GM13977 (cell line): ENCODE data around the gene OSBP2.

Source experiments
- DNase-seq: peaks from one replicate; pipeline ENCODE4 v3.0.0; 2012; ENCODE audit warnings: low spot score
- in situ Hi-C: fragments of 300-500 bp; cut with MboI; formaldehyde crosslinking; loops from one replicate; pipeline ENCODE4 v1.12.0; 2022; ENCODE audit warnings: low sequenced_read_pairs, low pct_unique_long_range_greater_than_20kb, mixed read lengths, inconsistent platforms; ENCODE audit not compliant: unreplicated experiment
- TF ChIP-seq, protein P1 (sequence below): IDR thresholded peaks from 2 replicates; pipeline ENCODE4 v1.5.1; 2012; ENCODE audit warnings: mild to moderate bottlenecking, control low read depth; ENCODE audit not compliant: insufficient read depth; ENCODE audit errors: extremely low read depth, missing control alignments

The OSBP2 gene

DNA sequence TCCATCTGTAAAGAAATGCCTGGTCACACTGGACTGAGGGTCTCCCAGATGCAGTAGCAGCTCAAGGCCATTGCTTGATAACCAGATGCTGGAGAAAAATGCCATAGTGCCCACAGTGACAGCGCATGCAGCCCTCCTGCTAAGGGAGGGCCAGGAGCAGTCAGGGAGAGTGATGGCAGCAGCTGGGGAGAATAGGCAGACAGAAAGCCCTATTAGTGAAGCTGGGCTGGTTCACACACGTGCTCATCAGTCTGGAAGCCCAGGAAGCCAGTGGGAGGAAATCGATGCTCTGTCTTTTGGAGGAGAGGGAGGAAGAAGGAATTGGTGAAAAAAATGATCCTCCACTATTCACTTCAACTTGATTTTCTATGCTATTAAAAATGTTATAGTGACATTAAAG lies 82.9 kb downstream of the OSBP2 start:
- DNase-seq, result no peak
- in situ Hi-C loops, result no loop called here
- TF ChIP-seq, protein P1, sequence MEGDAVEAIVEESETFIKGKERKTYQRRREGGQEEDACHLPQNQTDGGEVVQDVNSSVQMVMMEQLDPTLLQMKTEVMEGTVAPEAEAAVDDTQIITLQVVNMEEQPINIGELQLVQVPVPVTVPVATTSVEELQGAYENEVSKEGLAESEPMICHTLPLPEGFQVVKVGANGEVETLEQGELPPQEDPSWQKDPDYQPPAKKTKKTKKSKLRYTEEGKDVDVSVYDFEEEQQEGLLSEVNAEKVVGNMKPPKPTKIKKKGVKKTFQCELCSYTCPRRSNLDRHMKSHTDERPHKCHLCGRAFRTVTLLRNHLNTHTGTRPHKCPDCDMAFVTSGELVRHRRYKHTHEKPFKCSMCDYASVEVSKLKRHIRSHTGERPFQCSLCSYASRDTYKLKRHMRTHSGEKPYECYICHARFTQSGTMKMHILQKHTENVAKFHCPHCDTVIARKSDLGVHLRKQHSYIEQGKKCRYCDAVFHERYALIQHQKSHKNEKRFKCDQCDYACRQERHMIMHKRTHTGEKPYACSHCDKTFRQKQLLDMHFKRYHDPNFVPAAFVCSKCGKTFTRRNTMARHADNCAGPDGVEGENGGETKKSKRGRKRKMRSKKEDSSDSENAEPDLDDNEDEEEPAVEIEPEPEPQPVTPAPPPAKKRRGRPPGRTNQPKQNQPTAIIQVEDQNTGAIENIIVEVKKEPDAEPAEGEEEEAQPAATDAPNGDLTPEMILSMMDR, result no peak

- TF ChIP-seq, protein P1, result no peak
- in situ Hi-C loops, result no loop called here
- no peak for DNase-seq
Measured at GRCh38 chr22:30778261-30778660, 83.6 kb downstream of the OSBP2 start.

- in situ Hi-C loops, result no loop called here
- no peak for DNase-seq
- TF ChIP-seq, protein P1, result no peak
Measured at GRCh38 chr22:30780026-30780425, 85.4 kb downstream of the OSBP2 start.

GRCh38 chr22:30781271-30781875 lies 86.7 kb downstream of the OSBP2 start:
- in situ Hi-C loops, result no loop called here
- TF ChIP-seq, protein P1, result no peak
- DNase-seq, result no peak

GRCh38 chr22:30782613-30783012 lies 87.9 kb downstream of the OSBP2 start:
- TF ChIP-seq, protein P1, result no peak
- no peak for DNase-seq
- in situ Hi-C loops, result no loop called here

DNA sequence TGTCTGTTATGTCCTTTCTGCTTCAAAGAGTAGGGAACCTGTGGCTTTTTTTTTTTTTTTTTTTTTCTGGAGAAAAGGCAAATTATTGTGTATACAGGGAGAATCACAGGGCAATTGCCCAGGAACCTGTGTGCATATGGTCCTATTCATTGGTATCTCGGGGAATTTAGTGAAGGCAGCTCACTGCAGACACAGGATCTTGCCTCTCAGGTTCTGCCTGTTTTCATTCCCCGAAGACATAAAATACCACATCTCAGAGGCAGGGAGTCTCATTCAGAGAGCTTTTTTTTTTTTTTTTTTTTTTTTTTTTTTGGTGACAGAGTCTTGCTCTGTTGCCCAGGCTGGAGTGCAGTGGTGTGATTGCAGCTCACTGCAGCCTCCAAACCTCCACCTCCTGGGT lies 88.3 kb downstream of the OSBP2 start:
- no peak for DNase-seq
- TF ChIP-seq, protein P1, result no peak
- in situ Hi-C loops, result no loop called here
